RKO (cell line): ENCODE measurements around the gene LACTB.

Source experiments
- DNase-seq: peaks from one replicate; pipeline ENCODE4 v3.0.0-alpha.2; 2016; ENCODE audit warnings: low spot score

The LACTB gene

DNA sequence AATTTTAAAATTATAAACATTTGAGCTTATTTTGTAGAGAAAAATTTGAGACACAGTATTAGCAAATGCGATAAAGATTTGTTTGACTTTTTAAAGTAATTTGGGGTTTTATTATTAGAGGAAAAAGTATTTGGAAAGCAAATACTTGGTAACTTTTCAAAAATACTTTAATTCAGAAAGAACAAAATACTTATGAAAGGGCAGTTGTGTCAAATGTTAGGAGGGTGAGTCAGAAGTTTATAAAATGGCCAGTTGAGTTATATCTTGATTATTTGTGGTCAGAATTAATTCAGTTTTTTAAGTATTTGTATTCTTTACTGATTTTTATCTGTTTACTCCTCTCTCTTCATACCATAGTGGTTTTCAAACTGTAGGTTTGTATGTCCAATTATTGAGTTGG lies 12.1 kb downstream of the LACTB start:
- DNase-seq: no peak

DNA sequence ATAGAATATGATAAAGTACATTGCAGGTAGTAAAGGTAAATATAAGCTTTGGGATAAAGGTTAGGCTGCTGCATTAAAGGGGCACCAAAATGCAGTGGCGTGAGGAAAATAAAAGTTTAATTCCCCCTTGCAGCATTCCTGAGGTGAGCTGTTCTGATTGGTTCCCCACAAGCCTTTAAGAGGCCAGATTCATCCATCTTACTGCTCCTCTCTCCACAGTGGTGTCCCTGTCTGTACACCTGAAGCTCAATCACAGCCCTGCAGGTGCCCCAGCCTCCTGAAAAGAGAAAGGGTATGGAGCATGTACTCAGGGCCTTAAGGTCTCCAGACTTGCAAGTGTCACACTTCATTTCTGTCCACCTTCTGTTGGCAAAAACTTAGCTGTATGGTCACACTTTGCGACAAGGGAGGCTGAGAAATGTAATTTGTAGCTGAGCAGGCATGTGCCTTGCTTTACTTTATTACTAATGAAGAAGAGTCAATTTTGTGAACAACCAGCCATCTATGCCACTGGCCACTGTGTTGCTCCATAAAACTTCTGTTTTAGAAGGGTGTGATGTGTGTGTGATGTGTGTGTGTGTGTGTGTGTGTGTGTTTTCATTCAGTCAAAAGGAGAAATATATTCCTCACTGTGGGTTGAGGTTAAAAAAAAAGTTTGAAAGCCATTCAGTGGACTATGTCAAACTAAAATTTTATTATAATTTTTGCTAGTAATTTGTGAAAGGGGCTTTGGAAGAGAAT lies 12.8 kb downstream of the LACTB start:
- DNase-seq: no peak

DNA sequence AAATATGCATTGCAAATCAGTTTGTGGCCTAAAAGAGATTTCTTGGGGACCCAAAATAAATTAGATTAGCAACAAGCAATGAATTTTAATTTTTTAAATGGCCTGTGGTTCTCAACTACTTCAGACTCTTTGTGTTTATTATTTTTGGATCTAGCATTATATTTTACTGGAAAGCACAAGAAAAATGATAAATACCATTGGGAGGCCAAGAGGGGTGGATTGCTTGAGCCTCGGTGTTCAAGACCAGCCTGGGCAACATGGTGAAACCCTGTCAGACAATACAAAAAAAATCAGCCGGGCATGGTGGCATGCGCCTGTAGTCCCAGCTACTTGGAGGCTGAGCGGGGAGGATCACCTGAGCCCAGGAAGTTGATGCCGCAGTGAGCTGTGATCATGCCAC lies 13.6 kb downstream of the LACTB start:
- DNase-seq: no peak

GRCh38 chr15:63135804-63136203 lies 14.1 kb downstream of the LACTB start:
- peak; percentile 91 for DNase-seq

GRCh38 chr15:63136742-63137141 lies 15.1 kb downstream of the LACTB start:
- DNase-seq: no peak

DNA sequence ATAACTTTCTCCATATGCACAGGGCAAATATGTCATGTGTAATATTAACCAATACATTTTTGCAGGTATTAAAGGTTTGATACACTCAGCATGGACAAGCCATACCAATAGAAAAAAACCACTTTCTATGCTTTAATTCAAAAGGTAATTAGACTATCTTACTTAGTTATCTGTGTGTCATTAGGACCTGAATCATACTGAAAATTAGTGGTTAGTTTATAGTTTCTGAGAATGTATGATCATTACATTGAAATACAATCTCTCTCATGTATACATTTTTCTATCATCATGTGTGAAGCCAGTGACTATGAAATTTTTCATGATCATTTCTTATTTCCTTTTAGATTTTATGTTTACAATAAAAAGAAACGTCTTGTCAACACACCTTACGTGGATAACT lies 19.3 kb downstream of the LACTB start:
- no peak for DNase-seq

DNA sequence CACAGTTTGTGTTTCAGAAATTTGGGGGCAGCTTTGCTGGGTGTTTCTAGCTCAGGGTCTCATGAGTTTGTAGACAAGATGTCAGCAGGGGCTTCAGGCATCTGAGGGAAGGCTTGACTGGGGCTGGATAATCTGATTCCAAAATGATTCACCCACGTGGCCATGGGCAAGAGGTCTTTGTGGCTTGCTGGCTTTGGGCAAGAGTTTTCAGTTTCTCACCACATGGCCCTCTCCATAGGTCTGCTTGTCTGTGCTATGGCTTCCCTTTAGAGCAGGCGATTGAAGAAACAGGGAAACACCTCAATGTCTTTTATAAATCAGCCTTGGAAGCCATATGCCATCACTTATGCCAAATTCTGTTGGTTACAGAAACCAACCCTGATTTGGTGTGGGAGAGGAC lies 23.8 kb downstream of the LACTB start:
- no peak for DNase-seq

GRCh38 chr15:63146684-63147083 lies 25.0 kb downstream of the LACTB start:
- no peak for DNase-seq

DNA sequence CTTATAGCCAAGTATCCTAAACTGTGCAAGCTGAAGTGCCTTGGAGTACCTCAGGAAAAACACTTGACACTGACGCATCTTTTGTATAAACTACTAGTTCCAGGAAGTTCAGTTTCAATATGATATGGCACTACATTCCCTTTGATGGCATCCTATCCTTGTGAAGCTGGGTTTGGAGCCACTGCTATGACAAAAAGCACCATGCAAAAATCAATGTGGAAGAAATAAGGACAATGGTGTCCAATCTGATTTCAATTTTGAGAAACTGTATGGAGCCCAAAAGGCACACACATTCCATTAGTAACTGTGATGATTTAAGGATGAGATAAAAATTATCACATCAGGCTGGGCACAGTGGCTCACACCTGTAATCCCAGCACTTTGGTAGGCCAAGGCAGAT lies 30.0 kb downstream of the LACTB start:
- DNase-seq: no peak

DNA sequence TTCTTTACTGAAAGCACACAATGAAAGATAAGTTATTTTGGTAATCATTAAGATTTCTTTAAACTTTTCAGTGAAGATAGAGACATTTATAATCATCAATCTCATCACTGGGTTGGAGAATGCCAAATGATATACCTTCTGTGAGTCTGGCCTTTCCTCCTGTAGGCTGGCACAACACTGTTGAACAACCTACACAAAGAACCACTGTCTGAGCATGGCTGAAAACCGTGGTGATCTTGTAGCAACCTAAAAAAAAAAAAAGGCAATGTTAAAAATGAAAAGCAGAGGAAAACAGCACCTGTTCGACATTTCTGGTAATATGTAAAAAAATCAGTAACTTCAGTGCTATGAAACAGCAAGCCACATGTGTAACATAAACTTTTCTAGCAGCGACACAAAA lies 33.8 kb downstream of the LACTB start:
- no peak for DNase-seq

DNA sequence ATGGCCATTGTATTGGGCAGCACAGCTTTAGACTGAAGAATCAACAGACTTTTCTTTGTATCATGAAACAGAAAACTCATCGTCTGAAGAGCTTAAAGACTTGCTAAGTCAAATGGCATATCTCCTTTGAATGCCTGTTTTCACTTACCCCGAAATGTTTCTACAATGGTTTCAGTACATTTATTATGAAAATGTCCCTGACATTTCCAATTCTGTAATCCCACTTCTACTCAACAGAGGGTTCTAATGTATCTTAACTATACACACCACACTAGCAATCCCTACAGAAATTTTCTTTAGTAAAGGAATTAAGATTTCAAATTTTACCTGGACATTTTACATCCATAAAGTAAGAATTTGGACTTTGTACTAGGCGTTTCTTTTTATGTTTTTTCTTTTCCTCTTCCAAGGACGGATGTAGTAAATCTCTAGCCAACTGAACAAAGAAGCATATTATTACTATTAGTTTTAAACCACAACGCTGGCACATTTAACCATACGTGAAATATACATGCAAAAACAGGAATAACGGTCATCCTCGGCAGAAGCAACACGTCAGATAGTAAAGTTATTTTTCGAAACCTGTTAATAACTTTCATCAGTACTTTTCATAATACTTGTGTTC lies 34.5 kb downstream of the LACTB start:
- DNase-seq: peak; percentile 38

DNA sequence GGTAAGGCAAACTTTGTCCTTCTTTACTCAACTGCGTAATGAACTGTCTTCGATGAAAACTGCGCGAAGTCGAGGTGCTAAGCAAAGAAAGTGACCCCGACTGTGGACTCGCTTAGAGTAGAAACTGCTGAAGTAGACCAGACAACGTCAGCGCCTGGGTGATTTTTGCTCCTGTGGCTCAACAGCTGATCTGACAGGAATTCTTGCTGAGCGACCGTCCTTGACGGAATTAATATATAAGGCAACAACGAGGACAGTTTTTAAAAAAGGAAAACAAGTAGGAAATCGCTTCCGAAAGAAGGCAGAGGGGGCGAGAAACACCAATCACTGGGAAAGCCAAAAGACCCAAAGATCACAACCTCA lies 35.1 kb downstream of the LACTB start:
- peak; percentile 71 for DNase-seq

- peak; percentile 92 for DNase-seq
These were observed 35.6 kb downstream of the LACTB start, which contains the start of gene RPS27L for GRCh38 chr15:63157118-63157843. RPS27L (minus strand) TSS chr15:63157477; CDS start chr15:63157405, 72 bp downstream.

- peak; percentile 88 for DNase-seq
These were observed 36.3 kb downstream of the LACTB start for GRCh38 chr15:63157891-63158431.

DNA sequence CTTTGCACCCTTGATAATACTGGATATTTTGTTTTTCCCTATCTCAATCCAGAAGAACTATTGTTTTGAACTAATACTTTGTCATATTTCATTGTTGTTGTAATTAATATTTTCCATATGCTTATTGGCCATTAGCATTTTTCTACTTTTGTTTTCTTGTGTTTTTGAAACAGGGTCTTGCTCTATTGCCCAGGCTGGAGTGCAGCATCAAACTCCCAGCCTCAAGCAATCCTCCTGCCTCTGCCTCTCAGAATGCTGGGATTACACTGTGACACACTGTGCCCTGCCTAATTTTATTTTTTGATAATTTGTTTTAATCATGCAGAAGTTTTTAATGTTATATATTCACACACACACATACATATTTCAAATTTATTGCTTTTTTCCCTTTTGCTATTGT lies 39.0 kb downstream of the LACTB start:
- no peak for DNase-seq

DNA sequence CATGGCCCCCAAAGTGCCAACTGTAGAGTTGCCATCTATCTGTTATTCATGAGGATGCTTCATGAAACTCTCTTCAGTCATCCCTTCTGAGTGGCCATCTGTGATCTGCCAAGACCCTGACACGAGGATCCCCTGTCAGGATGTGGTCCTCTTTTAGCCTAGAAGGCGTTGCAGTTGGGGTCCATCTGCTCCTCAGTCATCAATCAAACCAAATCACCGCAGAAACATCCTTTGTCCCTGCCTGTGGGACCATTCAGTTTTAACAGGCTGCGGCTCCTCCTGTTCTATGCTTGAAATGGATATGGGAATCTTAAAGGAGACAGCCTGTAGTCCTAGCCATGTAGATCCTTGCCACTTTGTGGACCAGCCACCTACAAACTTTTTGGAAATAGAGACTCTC lies 41.6 kb downstream of the LACTB start:
- DNase-seq: no peak

DNA sequence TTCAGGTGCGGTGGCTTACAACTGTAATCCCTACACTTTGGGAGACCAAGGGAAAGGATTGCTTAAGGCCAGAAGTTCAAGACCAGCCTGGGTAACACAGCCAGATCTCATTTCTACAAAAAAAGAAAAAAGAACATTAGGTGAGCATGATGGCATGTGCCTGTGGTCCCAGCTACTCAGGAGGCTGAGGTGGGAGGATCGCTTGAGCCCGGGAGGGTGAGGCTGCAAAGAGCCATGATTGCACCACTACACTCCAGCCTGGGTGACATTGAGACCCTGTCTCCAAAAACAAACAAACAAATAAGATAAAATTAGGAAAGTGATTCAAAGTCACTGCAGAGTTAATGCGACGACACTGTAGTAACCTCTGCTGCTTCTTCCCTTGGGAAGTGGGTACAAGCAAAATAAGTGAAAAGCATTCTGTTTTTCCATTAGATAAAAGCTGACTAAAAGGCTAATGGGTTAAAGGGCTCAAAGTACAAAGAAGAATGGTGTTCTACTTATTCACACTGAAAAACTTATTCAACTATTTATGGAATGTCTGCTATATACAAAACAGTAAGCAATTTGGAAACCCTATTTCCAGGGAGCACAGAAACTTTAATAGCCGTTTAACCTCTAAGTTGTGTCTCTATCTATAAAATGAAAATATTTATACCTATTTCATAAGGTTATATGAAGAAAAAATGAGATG lies 43.7 kb downstream of the LACTB start:
- no peak for DNase-seq

DNA sequence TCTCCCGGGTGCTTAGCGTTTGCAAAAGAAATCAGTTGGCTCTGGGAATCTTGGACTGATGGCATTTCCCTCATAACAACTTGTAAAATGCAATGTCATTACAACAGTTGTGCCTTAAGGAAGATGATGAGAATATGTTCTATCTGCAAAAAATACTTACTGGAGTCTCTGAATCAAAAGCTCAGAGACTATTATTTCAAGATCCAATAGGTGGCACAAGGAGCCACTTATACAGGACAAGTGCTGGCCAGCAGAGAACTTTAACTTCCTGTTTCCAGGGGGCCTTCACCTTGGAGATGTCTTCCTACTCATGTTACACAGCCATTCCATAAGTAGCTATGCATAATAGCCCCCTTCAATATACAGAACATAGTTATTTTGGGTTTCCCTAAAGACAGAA lies 44.6 kb downstream of the LACTB start:
- no peak for DNase-seq

- no peak for DNase-seq
These were observed 48.1 kb downstream of the LACTB start for GRCh38 chr15:63169788-63170187.

GRCh38 chr15:63172376-63172775 lies 50.7 kb downstream of the LACTB start:
- DNase-seq: no peak

DNA sequence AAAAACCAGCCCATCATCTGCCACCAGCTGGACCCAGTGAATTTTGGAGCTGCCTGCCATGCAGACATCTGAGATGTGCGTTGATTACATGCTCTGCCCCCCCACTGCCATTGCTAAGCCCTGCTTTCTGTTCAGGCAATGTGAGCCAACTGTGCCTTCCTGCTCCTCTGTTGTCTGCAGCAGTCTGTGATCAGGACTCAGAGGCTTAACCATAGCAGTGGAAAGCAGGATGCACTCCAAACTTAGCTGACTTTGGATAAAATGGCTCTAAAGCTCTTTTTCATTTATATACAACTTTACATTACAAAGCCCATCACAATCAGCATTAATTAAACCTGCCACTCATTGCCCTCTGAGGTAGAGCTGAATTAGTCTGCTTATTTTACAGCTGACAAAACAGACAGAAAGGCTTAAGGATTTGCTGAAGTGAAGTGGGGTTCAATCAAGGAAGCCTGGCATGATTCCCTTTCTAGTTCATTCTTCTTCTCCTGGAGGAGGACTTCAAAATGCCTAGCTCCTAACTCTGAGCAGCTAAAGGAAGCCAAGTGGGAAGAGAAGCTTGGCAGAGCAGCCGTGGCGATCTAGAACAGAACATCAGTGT lies 51.3 kb downstream of the LACTB start:
- DNase-seq: no peak

DNA sequence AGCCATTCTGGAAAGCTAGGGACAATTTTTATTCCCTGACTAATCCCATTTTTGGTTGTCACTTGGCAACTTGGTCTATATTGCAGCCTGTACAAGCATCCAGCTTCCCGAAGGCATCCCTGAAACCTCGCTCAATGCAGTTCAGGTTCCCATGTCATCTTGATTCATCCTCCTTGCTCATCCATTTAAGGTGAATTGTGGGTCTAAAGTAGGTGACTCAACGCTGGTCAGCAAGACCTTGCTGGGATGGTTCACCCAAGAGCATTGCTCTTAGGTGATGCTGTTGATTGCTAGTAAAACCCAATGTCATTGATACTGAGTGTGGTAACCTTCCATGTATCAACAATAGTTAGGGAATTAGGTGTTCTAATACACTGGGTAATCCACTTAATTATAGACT lies 54.6 kb downstream of the LACTB start:
- DNase-seq: peak; percentile 76
